AG08396 (cell line): ENCODE measurements around the gene PLA2G4E.

Source experiments
- DNase-seq: peaks from one replicate; pipeline ENCODE4 v3.0.0; 2012; ENCODE audit warnings: low spot score, mixed read lengths

Gene PLA2G4E

GRCh38 chr15:41936155-41936554, 84.7 kb downstream of the PLA2G4E start:
- no peak for DNase-seq

DNA sequence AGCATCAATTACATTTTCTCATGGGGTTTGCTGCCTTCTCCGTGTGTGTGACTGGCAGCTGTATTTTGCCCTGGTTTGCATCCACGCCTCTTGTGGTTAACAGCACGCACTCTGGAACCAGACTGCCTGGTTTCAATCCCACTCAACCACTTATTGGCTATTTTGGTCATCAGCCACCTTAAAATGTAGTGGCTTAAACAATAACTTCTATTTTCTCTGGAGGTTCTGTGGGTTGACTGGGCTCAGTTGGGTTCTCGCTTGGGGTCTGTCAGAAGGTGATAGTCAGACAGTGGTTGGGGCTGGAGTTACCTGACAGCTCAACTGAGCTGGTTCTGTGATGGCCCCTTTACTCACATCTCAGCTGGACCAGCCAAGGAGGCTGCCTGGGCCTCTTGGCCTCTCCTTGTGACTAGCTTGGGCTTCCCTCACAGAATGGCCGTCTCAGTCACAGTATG, 85.2 kb downstream of the PLA2G4E start:
- no peak for DNase-seq

- no peak for DNase-seq
Measured at GRCh38 chr15:41934843-41935242, 86.0 kb downstream of the PLA2G4E start.

- no peak for DNase-seq
Measured at GRCh38 chr15:41933771-41934170, 87.1 kb downstream of the PLA2G4E start.

DNA sequence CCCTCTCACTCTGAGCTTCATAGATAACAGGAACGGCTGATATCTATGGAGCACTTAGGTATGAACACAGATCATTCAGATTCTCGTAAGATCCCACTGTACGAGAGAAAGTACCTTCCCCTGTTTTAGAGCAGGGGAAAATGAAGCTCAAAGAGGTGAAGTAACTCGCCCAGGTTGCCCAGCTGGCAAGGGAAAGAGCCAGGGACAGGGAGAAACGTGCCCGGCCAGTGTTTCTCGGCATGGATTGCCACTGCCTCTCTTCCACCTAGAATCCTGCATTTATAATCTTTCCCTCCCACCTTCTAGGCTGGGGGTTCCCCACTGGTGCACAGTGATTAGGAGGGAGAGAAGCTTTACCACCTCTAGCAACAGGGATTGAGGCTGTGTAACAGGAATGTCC, 87.5 kb downstream of the PLA2G4E start:
- DNase-seq = no peak

GRCh38 chr15:41932511-41933289, 88.1 kb downstream of the PLA2G4E start:
- no peak for DNase-seq

DNA sequence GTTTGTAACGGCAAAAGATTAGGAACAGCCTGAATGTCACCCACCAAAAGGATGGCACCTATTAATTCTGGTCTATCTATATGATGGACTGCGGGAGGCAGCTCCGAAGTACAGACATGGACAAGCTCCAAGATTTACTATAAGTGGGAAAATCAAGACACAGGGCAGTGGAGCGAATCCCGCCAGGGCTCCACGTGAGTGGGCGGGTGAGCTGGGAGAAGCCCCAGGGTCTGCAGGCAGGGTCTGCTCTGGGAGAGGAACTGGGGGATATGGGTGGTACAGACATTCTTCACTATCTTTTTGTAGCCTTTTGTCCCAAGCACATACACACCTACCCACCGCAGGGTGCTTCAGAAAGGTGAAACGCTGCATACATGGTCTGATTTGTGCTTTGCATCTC, 88.7 kb downstream of the PLA2G4E start:
- no peak for DNase-seq
